HG03565 (cell line): ENCODE measurements around the gene CHID1.

Experiments used
- ATAC-seq: cut with Tn5 transposase; IDR thresholded peaks from one replicate; pipeline ENCODE4 v1.9.1; 2021; ENCODE audit warnings: mild to moderate bottlenecking, moderate library complexity; ENCODE audit not compliant: unreplicated experiment

CHID1 gene

GRCh38 chr11:933142-933851, 22.7 kb upstream of the CHID1 start:
- no peak for ATAC-seq

DNA sequence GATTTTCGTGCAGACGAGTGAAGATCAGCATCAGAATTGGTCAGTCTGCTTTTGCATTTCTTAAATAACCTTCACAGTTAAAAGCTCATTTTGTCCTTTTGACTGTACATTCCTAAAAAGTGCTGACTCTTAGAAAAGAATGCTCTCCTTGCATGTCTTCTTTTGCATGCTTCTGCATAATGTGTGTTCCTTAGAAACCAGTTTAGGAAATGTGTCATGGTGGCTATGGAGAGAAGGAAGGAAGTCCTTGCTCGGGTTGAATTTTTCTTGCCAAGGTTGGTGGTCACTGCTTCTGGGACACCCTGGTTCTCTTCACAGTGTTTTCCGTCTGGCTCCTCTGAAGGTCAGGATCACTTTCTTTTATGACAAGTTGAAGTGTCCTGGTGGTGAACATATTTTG, 21.8 kb upstream of the CHID1 start:
- ATAC-seq, result no peak

GRCh38 chr11:931385-931784, 20.8 kb upstream of the CHID1 start:
- ATAC-seq, result no peak

DNA sequence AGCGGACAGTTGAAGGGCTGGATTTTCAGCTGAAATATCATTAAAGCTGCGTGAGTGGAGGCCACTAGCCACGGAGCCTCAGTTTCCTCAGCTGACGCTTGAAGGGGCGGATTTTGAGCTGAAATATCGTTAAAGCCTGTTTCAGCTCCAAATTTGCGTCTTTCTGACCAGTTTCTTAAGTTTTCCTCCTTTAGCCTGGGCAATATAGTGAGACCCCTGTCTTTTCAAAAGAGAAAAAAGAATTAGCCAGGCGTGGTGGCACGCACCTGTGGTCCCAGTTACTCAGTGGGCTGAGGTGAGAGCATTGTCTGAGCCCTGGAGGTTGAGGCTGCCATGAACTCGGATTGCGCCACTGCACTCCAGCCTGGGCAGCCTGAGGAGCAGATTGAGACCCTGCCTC, 18.8 kb upstream of the CHID1 start:
- ATAC-seq, result no peak

- ATAC-seq, result no peak
Measured at GRCh38 chr11:928786-929185, 18.2 kb upstream of the CHID1 start.

- ATAC-seq, result no peak
Measured at GRCh38 chr11:927871-928270, 17.3 kb upstream of the CHID1 start.

GRCh38 chr11:926341-926916, 15.8 kb upstream of the CHID1 start:
- no peak for ATAC-seq

- peak; percentile 72 for ATAC-seq
Measured at GRCh38 chr11:925496-926301, 15.1 kb upstream of the CHID1 start, which contains the start of gene AP2A2. TSS of gene AP2A2 (plus strand) at chr11:925870. CDS start at chr11:926022, 152 bp downstream.

- ATAC-seq, result no peak
Measured at GRCh38 chr11:925158-925495, 14.5 kb upstream of the CHID1 start.

- ATAC-seq, result no peak
Measured at GRCh38 chr11:924406-925157, 14.0 kb upstream of the CHID1 start.

GRCh38 chr11:923691-924405, 13.2 kb upstream of the CHID1 start:
- ATAC-seq, result no peak

GRCh38 chr11:921921-922678, 11.5 kb upstream of the CHID1 start:
- ATAC-seq, result no peak

DNA sequence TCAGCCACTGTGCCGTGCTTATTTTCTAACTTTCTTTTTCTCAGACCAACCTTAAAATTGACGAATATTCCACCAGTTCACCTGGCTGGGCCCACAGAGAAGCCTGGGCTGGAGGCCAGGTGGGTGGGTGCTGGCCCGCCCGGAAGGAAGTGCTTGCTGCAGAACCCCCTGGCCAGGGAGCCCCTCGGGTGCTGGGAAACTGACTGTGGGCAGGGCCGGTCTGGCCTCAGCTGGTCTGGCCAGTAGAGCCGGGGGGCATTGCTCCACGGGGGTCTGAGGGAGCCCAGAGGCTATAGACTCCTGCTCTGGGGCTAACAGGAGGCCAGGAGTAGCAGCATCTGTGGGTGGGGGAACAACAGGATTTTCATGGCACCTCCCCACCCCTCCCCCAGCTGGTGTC, 6.8 kb upstream of the CHID1 start:
- no peak for ATAC-seq

GRCh38 chr11:914747-915501, 4.3 kb upstream of the CHID1 start:
- no peak for ATAC-seq

GRCh38 chr11:914204-914603, 3.6 kb upstream of the CHID1 start:
- no peak for ATAC-seq

DNA sequence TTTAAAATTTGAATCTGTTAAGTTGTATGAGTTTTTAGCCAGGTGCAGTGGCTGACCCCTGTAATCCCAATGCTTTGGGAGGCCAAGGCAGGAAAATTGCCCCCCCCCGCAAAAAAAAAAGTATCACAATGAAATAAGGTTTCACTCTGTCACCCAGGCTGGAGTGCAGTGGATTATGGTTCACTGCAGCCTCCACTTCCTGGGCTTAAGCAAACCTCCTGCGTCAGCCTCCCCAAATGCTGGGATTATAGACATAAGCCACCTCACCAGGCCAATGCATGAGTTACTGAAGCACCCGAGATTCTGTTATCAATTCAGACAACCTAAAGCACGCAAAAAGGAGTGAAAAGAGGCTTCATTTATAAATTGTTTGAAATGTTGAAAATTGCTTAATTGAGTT, 2.4 kb upstream of the CHID1 start:
- ATAC-seq, result no peak

DNA sequence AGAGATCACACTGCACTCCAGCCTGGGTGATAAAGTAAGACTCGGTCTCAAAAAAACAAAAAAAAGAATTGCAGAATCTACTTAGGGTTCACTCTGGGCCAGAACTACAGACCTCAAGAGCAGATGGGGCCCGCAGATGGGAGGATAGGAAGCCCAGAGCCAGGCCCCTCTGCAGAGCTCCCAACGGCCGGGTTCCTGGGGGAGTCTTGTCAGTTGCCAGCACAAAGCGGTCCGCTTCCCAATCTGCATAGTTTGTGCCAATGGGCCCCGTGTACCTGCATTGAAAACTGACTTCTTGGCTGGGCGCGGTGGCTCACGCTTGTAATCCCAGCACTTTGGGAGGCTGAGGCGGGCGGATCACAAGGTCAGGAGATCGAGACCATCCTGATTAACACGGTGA, 1.7 kb upstream of the CHID1 start:
- no peak for ATAC-seq

DNA sequence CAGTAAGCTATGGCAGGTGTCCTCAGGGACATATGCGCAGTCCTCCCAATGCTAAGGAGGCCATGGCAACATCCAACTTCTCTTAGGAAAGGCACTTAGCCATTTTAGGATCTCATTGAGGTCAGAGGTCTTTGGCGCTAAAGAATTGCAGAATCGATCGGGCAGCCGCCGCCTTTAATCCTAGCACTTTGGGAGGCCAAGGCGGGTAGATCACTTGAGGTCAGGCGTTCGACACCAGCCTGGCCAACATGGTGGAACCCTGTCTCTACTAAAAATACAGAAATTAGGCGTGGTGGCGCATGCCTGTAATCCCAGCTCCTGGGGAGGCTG, 1.2 kb upstream of the CHID1 start:
- no peak for ATAC-seq
